ENCODE data around the gene PCSK2. TPM values are rescaled to one million over a fixed set of nuclear protein-coding genes. Genes with fewer than 3 reads are reported as not detected.

PCSK2 gene
- total and polyA plus RNA-seq, 2 donors (not counting 3 experiments of a cell fraction or from before 2014, with no cell fraction given): not detected

GRCh38 chr20:17427638-17428037 is 200.8 kb downstream of the PCSK2 start:
- Histone ChIP-seq H3K4me2 (ENCODE audit: insufficient read depth, low read length) (no peak overlapping the region), H3K9me1 (replicated peaks; ENCODE audit: control insufficient read depth, extremely low read depth, insufficient read depth, low read length) (no peaks in the 10 kb centered on the region), H3K27ac (ENCODE audit: insufficient read depth, low read depth, low read length) (no peak overlapping the region), H3K27me3 (ENCODE audit: control insufficient read depth in 2 of 2, insufficient read depth in 2 of 2, low read length in 2 of 2) (peaks cover 0 to 4% of the 10 kb centered on the region in 2 experiments), H2AFZ (ENCODE audit: low read depth, low read length) (no peak overlapping the region), H3K4me1 (ENCODE audit: control insufficient read depth, extremely low read depth, insufficient read depth, low read length) (no peaks in the 10 kb centered on the region), H4K20me1 (replicated peaks; ENCODE audit: control insufficient read depth, extremely low read depth, insufficient read depth, low read length) (no peaks in the 10 kb centered on the region), H3K4me3 (replicated peaks in 1 of 3; ENCODE audit: insufficient read depth in 1 of 3, low read depth in 1 of 3, low read length in 3 of 3) (no peak overlapping the region), H3K9ac (replicated peaks; ENCODE audit: extremely low read depth, insufficient read depth, low read length) (no peak overlapping the region), H3K79me2 (ENCODE audit: control insufficient read depth, insufficient read depth, low read length) (no peaks in the 10 kb centered on the region), H3K36me3 (ENCODE audit: control insufficient read depth in 2 of 2, extremely low read depth in 1 of 2, insufficient read depth in 2 of 2, low read length in 2 of 2) (no peaks in the 10 kb centered on the region), H3K9me3 (replicated peaks; ENCODE audit: control insufficient read depth, insufficient read depth, low read length) (no peaks in the 10 kb centered on the region)
- no peak for TF ChIP-seq POLR2AphosphoS5 (IDR thresholded peaks at IDR 0.05; ENCODE audit: insufficient read depth, low read depth, low read length)
- no peak for TF ChIP-seq FOS (IDR thresholded peaks at IDR 0.05; ENCODE audit: borderline replicate concordance, insufficient read depth, low read length)
- TF ChIP-seq, protein P1, sequence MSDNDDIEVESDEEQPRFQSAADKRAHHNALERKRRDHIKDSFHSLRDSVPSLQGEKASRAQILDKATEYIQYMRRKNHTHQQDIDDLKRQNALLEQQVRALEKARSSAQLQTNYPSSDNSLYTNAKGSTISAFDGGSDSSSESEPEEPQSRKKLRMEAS (IDR thresholded peaks at IDR 0.05; ENCODE audit: insufficient read depth, insufficient read length): no peak
- no peak for TF ChIP-seq POLR2A (IDR thresholded peaks at IDR 0.05; ENCODE audit: low read depth, low read length)
- TF ChIP-seq MYC (IDR thresholded peaks at IDR 0.05; ENCODE audit: low read depth, low read length): no peak
- TF ChIP-seq EZH2 (IDR thresholded peaks at IDR 0.05; ENCODE audit: borderline replicate concordance, low read depth, low read length, severe bottlenecking): no peak
- TF ChIP-seq GATA2 (IDR thresholded peaks at IDR 0.05; ENCODE audit: insufficient read depth, insufficient read length, low read depth, low read length): no peak
- TF ChIP-seq CTCF (IDR thresholded peaks at IDR 0.05; ENCODE audit: extremely low read depth in 1 of 2, insufficient read depth in 1 of 2, low read depth in 1 of 2, low read length in 2 of 2): no peak
- TF ChIP-seq JUN (IDR thresholded peaks at IDR 0.05; ENCODE audit: borderline replicate concordance, insufficient read depth, insufficient read length, low read depth): no peak
- dilution Hi-C loops (cut with MboI; ENCODE audit: extremely low pct_ligation_motif_present, low sequenced_read_pairs): loop anchor here (25.0 kb wide), 1 partner anchor 615 kb away; no protein-coding TSS in a partner anchor
- no peak for FAIRE-seq
- POLR2A ChIA-PET: no interaction called here
- intact Hi-C loops (cut with micrococcal nuclease): no loop called here
- no TSS peak for BruUV-seq (replicated peaks)
- CTCF ChIA-PET: interaction anchor here (10.6 kb wide), 1 partner anchor 626 kb away, joined by 364 read pairs; no protein-coding TSS in a partner anchor
- no peak for DNase-seq (ENCODE audit: low read depth, low spot score)

Data from endothelial cell of umbilical vein (primary cell).